HUES48 (cell line): ENCODE results near the gene GAB2.

Source experiments
- H3K27ac ChIP-seq: one replicate; pipeline ENCODE4 v1.7.0; 2013; ENCODE audit warnings: low read depth, low read length, inconsistent platforms
- H3K27me3 ChIP-seq: 2 replicates; pipeline ENCODE4 v1.6.1; 2013; ENCODE audit warnings: mild to moderate bottlenecking, low read length; ENCODE audit not compliant: control insufficient read depth, insufficient read depth
- H3K36me3 ChIP-seq: 2 replicates; pipeline ENCODE4 v1.6.1; 2013; ENCODE audit warnings: low read length; ENCODE audit not compliant: control insufficient read depth, insufficient read depth
- H3K4me1 ChIP-seq: 2 replicates; pipeline ENCODE4 v1.6.1; 2013; ENCODE audit warnings: mild to moderate bottlenecking, low read length; ENCODE audit not compliant: control insufficient read depth, insufficient read depth
- H3K4me3 ChIP-seq: 2 replicates; pipeline ENCODE4 v1.5.1; 2013; ENCODE audit warnings: mild to moderate bottlenecking, low read depth, low read length
- H3K9ac ChIP-seq: 2 replicates; pipeline ENCODE4 v1.6.1; 2013; ENCODE audit warnings: mild to moderate bottlenecking, low read depth, low read length, moderate library complexity
- H3K9me3 ChIP-seq: 2 replicates; pipeline ENCODE4 v1.6.1; 2013; ENCODE audit warnings: low read length; ENCODE audit not compliant: control insufficient read depth, insufficient read depth

Gene GAB2

DNA sequence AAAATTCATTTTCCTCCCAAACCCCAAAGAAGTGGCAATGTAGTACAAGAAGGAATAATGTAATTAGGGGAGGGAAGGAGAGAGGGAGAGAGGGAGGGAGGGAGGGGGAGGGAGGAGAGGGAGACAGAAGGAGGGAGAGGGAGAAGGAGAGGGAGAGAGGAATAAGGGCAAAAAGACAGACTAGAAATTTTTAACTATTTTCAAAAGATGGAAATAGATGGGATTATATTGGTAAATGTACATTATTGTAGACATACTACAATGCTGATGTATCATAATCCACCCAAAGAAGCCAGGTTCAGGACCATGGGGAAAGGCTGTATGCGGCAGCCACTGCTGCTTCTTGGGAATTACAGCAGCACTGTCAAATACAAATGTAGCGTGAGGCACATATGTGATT is 74.3 kb downstream of the GAB2 start:
- no peaks in the 10 kb centered on the region for H3K4me1 ChIP-seq
- no peaks in the 10 kb centered on the region for H3K27me3 ChIP-seq
- H3K27ac ChIP-seq, result no peak overlapping the region
- no peak overlapping the region for H3K9ac ChIP-seq
- H3K4me3 ChIP-seq, result no peak overlapping the region
- H3K36me3 ChIP-seq, result no peaks in the 10 kb centered on the region
- H3K9me3 ChIP-seq, result no peaks in the 10 kb centered on the region

DNA sequence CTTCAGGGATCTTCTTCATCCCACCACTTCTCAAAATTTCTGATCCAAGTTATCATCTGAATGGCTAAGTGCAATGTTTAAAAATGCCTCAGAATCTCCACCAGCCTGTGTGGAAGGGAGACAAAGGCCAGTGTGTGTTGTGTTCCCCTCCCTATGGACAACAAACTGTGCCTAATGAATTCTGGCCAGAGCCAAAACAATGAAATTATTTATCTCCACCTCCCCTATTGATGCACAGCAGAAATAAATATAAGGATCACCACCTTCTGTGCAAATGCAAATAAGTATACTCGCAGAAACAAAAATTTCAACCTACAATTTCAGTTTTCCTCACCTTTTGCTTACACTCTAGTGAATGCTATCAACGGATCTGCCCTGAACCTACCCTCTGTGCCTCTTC is 75.8 kb downstream of the GAB2 start:
- H3K4me3 ChIP-seq, result no peak overlapping the region
- no peak overlapping the region for H3K27ac ChIP-seq
- no peaks in the 10 kb centered on the region for H3K9me3 ChIP-seq
- H3K4me1 ChIP-seq, result peaks cover 7% of the 10 kb centered on the region; the same call in 1 of the 2 replicates
- no peaks in the 10 kb centered on the region for H3K36me3 ChIP-seq
- no peak overlapping the region for H3K9ac ChIP-seq
- H3K27me3 ChIP-seq, result no peaks in the 10 kb centered on the region

DNA sequence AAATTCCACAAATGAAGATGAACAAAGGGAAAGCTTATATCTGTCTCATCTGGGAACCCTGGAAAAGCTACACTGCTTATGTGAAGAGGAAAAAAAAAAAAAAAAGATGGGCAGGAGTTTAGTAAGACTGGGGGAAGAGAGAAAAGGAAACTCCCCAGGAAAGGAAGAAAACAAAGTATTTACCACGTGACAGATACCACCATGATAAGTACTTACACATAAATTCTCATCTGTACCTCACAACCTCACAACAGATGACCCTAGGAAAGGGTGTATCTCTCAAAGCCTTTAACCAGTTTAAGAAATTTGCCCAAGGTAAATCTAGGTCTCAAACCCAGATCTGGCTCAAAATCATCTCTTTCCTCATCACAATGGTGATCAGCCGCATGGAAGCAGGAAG is 77.1 kb downstream of the GAB2 start:
- no peaks in the 10 kb centered on the region for H3K9me3 ChIP-seq

GRCh38 chr11:78339945-78340344 is 77.7 kb downstream of the GAB2 start:
- Histone ChIP-seq H3K9ac (no peak overlapping the region), H3K36me3 (no peaks in the 10 kb centered on the region)

More for the DNA sequence above, 77.1 kb downstream of the GAB2 start:
- H3K4me3 ChIP-seq, result no peak overlapping the region
- no peak overlapping the region for H3K9ac ChIP-seq
- peaks cover 7% of the 10 kb centered on the region; the same call in 1 of the 2 replicates for H3K4me1 ChIP-seq
- no peaks in the 10 kb centered on the region for H3K27me3 ChIP-seq
- H3K36me3 ChIP-seq, result no peaks in the 10 kb centered on the region
- H3K27ac ChIP-seq, result no peak overlapping the region

GRCh38 chr11:78339483-78339882 is 78.1 kb downstream of the GAB2 start:
- H3K27ac ChIP-seq, result no peak overlapping the region
- H3K9me3 ChIP-seq, result no peaks in the 10 kb centered on the region
- no peaks in the 10 kb centered on the region for H3K36me3 ChIP-seq
- H3K27me3 ChIP-seq, result no peaks in the 10 kb centered on the region
- no peak overlapping the region for H3K9ac ChIP-seq
- H3K4me3 ChIP-seq, result no peak overlapping the region
- peaks cover 7% of the 10 kb centered on the region; the same call in 1 of the 2 replicates for H3K4me1 ChIP-seq

More at GRCh38 chr11:78339945-78340344, 77.7 kb downstream of the GAB2 start:
- H3K4me1 ChIP-seq, result peaks cover 7% of the 10 kb centered on the region; the same call in 1 of the 2 replicates
- no peaks in the 10 kb centered on the region for H3K9me3 ChIP-seq
- H3K27ac ChIP-seq, result no peak overlapping the region
- no peak overlapping the region for H3K4me3 ChIP-seq
- no peaks in the 10 kb centered on the region for H3K27me3 ChIP-seq

DNA sequence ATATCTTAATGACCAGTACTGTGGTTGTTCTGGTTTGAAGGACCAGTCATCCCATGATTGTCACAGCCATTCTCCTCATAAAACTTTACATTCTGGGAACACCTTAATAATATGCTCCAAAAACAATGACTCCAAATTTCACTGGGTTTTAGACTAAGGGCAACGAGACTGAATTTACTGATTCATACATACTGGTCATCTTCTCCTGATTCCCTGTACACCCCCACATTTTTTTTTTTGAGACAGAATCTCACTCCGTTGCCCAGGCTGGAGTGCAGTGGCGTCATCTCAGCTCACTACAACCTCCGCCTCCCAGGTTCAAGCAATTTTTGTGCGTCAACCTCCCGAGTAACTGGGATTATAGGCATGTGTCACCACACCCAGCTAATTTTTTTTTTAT is 78.9 kb downstream of the GAB2 start:
- Histone ChIP-seq H3K4me3 (no peak overlapping the region), H3K9ac (no peak overlapping the region), H3K27me3 (no peaks in the 10 kb centered on the region), H3K9me3 (no peaks in the 10 kb centered on the region), H3K27ac (no peak overlapping the region), H3K4me1 (peaks cover 7% of the 10 kb centered on the region; the same call in 1 of the 2 replicates), H3K36me3 (no peaks in the 10 kb centered on the region)

GRCh38 chr11:78338138-78338537 is 79.5 kb downstream of the GAB2 start:
- Histone ChIP-seq H3K4me1 (peaks cover 7% of the 10 kb centered on the region; the same call in 1 of the 2 replicates), H3K27ac (no peak overlapping the region), H3K4me3 (no peak overlapping the region), H3K27me3 (no peaks in the 10 kb centered on the region), H3K9me3 (no peaks in the 10 kb centered on the region), H3K36me3 (no peaks in the 10 kb centered on the region), H3K9ac (no peak overlapping the region)

GRCh38 chr11:78337554-78337924 is 80.1 kb downstream of the GAB2 start:
- Histone ChIP-seq H3K36me3 (no peaks in the 10 kb centered on the region), H3K9ac (no peak overlapping the region), H3K4me1 (peaks cover 7% of the 10 kb centered on the region; the same call in 1 of the 2 replicates), H3K27me3 (no peaks in the 10 kb centered on the region), H3K4me3 (no peak overlapping the region), H3K27ac (no peak overlapping the region), H3K9me3 (no peaks in the 10 kb centered on the region)

GRCh38 chr11:78336877-78337553 is 80.6 kb downstream of the GAB2 start:
- H3K27ac ChIP-seq, result no peak overlapping the region
- H3K9ac ChIP-seq, result no peak overlapping the region
- no peaks in the 10 kb centered on the region for H3K27me3 ChIP-seq
- H3K9me3 ChIP-seq, result no peaks in the 10 kb centered on the region
- peaks cover 7% of the 10 kb centered on the region; the same call in 1 of the 2 replicates for H3K4me1 ChIP-seq
- no peaks in the 10 kb centered on the region for H3K36me3 ChIP-seq
- H3K4me3 ChIP-seq, result no peak overlapping the region

DNA sequence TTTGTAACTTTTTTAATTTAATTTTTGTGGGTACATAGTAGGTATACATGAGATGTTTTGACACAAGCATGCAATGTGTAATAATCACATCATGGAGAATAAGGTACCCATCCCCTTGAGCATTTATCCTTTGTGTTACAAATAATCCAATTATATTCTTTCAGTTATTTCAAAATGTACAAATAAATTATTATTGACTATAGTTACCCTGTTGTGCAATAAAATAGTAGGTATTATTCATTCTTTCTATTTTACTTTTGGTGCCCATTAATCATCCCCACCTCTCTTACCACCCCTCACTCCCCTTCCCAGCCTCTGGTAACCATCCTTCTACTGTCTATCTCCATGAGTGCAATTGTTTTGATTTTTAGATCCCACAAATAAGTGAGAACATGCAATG is 83.5 kb downstream of the GAB2 start:
- H3K9ac ChIP-seq, result no peak overlapping the region
- H3K4me3 ChIP-seq, result no peak overlapping the region
- H3K36me3 ChIP-seq, result no peaks in the 10 kb centered on the region
- H3K4me1 ChIP-seq, result peaks cover 7% of the 10 kb centered on the region; the same call in 1 of the 2 replicates
- H3K27ac ChIP-seq, result no peak overlapping the region
- no peaks in the 10 kb centered on the region for H3K27me3 ChIP-seq
- H3K9me3 ChIP-seq, result no peaks in the 10 kb centered on the region

DNA sequence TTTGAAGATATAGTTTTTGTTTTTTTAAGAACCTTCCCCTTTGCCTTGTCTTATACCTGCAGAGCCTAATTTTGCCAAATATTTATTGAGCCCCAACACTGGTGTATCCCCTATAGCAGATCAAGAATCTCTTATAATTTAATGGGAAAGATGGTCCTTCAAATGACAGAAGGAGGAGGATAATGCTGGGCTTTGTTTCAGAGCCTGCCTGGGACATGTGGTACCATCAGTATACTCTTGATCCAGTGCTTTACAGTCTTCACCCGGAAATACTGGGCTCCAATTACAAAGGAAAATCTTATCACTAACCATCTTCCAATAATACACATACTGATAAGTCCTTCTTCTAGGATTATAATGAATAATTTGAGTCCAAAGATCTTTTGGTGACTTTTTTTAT is 84.7 kb downstream of the GAB2 start:
- Histone ChIP-seq H3K27ac (no peak overlapping the region), H3K4me3 (no peak overlapping the region), H3K4me1 (peaks cover 7% of the 10 kb centered on the region; the same call in 1 of the 2 replicates), H3K9me3 (no peaks in the 10 kb centered on the region), H3K27me3 (no peaks in the 10 kb centered on the region), H3K36me3 (no peaks in the 10 kb centered on the region), H3K9ac (no peak overlapping the region)
